Choroid plexus epithelial cell (primary cell): ENCODE results near the gene B3GAT1.

Experiments used
- DNase-seq: peaks from one replicate; pipeline ENCODE4 v3.0.0-alpha.2; 2010; ENCODE audit warnings: low read depth
- H3K4me3 ChIP-seq: 2 replicates; pipeline ENCODE4 v1.5.1; 2011; ENCODE audit warnings: low read depth, mild to moderate bottlenecking, control low read depth, low read length, moderate library complexity
- TF ChIP-seq, protein P1 (sequence below): conservative IDR thresholded peaks from 2 replicates; pipeline ENCODE4 v1.5.1; 2011; ENCODE audit warnings: low read depth, mild to moderate bottlenecking, control low read depth, inconsistent platforms, low read length, moderate library complexity

B3GAT1 gene

DNA sequence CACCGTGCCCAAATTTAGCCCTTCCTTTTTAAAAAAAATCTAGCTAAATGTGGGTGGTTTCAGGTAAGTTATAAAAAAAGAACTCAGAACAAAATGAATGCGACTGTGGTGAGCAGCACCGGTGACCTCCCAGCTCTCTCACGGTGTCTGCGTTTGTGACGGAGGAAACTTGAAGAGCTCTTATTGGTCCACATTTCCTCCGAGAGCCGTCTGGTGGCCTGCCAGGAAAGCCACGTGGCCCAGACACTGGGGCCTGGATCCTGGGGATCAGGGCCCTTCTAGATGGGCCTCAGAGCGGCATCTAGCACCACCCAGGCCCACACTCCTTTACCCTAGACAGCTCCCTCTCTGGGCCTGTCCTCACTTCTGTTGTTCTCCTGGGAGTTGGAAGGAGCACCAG lies 39.5 kb downstream of the B3GAT1 start:
- no peak overlapping the region for H3K4me3 ChIP-seq
- no peak for DNase-seq
- TF ChIP-seq, protein P1, sequence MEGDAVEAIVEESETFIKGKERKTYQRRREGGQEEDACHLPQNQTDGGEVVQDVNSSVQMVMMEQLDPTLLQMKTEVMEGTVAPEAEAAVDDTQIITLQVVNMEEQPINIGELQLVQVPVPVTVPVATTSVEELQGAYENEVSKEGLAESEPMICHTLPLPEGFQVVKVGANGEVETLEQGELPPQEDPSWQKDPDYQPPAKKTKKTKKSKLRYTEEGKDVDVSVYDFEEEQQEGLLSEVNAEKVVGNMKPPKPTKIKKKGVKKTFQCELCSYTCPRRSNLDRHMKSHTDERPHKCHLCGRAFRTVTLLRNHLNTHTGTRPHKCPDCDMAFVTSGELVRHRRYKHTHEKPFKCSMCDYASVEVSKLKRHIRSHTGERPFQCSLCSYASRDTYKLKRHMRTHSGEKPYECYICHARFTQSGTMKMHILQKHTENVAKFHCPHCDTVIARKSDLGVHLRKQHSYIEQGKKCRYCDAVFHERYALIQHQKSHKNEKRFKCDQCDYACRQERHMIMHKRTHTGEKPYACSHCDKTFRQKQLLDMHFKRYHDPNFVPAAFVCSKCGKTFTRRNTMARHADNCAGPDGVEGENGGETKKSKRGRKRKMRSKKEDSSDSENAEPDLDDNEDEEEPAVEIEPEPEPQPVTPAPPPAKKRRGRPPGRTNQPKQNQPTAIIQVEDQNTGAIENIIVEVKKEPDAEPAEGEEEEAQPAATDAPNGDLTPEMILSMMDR: no peak

- TF ChIP-seq, protein P1: no peak
- H3K4me3 ChIP-seq: no peak overlapping the region
- no peak for DNase-seq
Observed at GRCh38 chr11:134371436-134372185, 40.4 kb downstream of the B3GAT1 start.

DNA sequence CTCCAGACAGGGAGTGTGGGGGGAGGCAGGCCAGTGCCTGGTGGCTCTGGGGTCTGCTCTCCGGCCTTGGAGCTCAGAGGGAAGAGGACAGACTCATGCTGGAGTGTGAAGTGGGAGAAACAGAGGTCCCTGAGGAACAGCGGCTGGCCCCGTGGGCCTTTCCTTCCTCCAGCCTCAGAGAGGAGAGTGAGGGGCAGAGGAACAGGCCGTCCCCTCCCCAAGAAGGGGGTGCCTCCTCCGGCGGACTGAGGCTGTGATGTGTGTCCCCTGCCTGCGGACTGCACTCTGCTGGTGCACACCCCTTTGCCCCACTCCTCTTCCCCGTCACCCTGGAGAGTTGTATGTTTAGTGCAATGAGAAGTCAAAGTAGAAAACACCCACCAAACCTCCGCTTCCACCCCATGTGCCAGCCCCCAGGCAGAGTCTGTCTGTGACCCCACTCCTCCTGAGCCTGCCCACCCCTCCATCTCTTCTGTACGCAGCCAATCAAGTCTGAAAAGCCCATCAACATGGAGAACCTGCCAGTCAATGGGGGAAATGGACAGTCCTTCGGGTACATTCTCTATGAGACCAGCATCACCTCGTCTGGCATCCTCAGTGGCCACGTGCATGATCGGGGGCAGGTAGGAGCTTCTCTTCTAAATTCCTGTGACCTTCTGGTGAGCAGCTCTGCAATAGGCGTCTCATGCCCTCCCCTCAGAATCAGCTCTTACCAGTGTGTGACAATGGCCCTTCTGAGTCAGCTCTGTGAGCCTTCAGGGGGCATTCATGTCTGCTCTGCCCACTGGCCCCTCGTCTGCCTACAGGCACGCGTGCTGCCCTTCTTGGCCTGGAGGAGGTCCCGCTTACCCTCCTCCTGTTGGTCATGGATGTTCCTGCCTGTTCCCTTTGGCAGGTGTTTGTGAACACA lies 41.3 kb downstream of the B3GAT1 start:
- no peak for DNase-seq
- TF ChIP-seq, protein P1: no peak
- H3K4me3 ChIP-seq: no peak overlapping the region

DNA sequence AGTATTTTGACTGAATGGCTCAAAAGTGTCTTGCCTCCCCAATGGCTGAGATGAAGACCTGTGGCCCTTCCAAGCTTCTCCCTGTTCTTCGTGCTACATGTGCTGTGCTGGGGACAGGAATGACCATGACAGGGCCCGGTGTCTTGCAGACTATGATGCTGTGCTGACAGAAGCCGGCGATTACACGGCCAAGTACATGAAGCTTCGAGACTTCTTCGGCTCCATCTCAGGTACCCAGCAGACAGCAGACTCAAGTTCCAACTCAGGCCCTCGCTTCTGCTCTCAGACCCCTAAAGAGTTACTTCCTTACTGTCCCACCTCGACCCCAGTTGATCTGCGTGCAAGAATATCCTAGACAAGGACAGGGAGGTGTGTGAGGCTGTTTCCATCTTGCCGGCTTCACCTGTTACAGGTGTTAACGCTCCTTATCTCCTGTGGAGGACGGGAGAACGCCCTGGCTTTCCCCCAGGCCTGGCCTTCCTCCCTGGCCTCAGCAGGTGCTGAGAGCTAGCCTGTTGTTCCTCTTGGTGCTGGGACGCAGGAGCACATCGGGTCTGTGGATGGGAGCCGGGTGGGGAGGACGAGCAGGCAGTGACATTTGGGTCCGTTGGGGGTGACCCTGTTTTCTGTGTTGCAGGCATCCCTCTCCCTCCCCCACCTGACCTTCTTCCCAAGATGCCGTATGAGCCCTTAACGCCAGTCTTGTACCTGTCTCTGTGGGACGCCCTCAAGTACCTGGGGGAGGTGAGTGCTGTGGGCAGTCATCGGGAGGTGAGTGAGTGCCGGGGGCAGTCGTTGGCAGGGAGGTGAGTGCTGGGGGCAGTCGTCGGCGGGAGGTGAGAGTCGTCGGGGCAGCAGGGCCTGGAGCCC lies 42.2 kb downstream of the B3GAT1 start:
- H3K4me3 ChIP-seq: no peak overlapping the region
- TF ChIP-seq, protein P1: no peak
- no peak for DNase-seq

GRCh38 chr11:134367781-134368180 lies 44.3 kb downstream of the B3GAT1 start:
- no peak for DNase-seq
- no peak overlapping the region for H3K4me3 ChIP-seq
- TF ChIP-seq, protein P1: no peak

- TF ChIP-seq, protein P1: no peak
- DNase-seq: no peak
- H3K4me3 ChIP-seq: no peak overlapping the region
Observed at GRCh38 chr11:134366254-134366653, 45.8 kb downstream of the B3GAT1 start.
